Measurements from ENCODE around the gene PKD2L2. TPM values are rescaled to one million over a fixed set of nuclear protein-coding genes. Genes with fewer than 3 reads are reported as not detected.

Gene PKD2L2
- total RNA-seq = not detected in 2 replicates

GRCh38 chr5:137888863-137889759, at the start of gene PKD2L2:
TSS of gene PKD2L2 (plus strand) at chr5:137889457. CDS start at chr5:137889492, 35 bp downstream.

GRCh38 chr5:137867664-137868063, 21.6 kb upstream of the PKD2L2 start, which contains the start of gene MYOT:
TSS of gene MYOT (plus strand) at chr5:137867860. CDS start at chr5:137870652, 2,792 bp downstream.

Other genes with a start within 250 kb of the PKD2L2 start
- 3.6 and 4.2 TPM in 2 replicates for gene KLHL3, start 153.4 kb upstream of the PKD2L2 start, total RNA-seq
- gene HNRNPA0, start 135.1 kb upstream of the PKD2L2 start, total RNA-seq = 11.0 and 11.7 TPM in 2 replicates
- not detected in 2 replicates for gene MYOT, start 21.6 kb upstream of the PKD2L2 start, total RNA-seq
- gene FAM13B, start 143.6 kb downstream of the PKD2L2 start, total RNA-seq = 15.2 and 18.5 TPM in 2 replicates
- gene WNT8A, start 194.6 kb downstream of the PKD2L2 start, total RNA-seq = not detected in 2 replicates
- gene NME5, start 250.0 kb downstream of the PKD2L2 start, total RNA-seq = 2.5 and 2.7 TPM in 2 replicates